Keratinocyte (primary cell): ENCODE data around the gene CCDC171.

Experiments used
- CTCF ChIP-seq, 3 experiments: IDR thresholded peaks in 1 of 3; conservative IDR thresholded peaks in 1 of 3; optimal IDR thresholded peaks in 1 of 3; 2 replicates in 2 of 3; 3 replicates in 1 of 3; pipeline versions ENCODE3 to v1.5.1; 2011; ENCODE audit warnings: low read length in 3 of 3, mild to moderate bottlenecking in 3 of 3, moderate library complexity in 2 of 3, control low read depth in 1 of 3, inconsistent platforms in 1 of 3; ENCODE audit not compliant: insufficient read depth in 2 of 3; ENCODE audit errors: extremely low read depth in 1 of 3
- EZH2 ChIP-seq: IDR thresholded peaks from one replicate; pipeline ENCODE4 v1.6.1; 2012; ENCODE audit warnings: inconsistent platforms, mild to moderate bottlenecking, low read length, moderate library complexity

- TF ChIP-seq EZH2, result no peak
- no peak for TF ChIP-seq CTCF (optimal IDR thresholded peaks at IDR 0.05 in 1 of 3, IDR thresholded peaks at IDR 0.05 in 1 of 3, conservative IDR thresholded peaks at IDR 0.05 in 1 of 3; ENCODE audit: extremely low read depth in 1 of 3, insufficient read depth in 2 of 3, low read length in 3 of 3)
These were observed 3.2 kb upstream of the CCDC171 start for GRCh38 chr9:15549611-15550010.
